Liver (tissue), 9 donors: ENCODE measurements around the gene ZNF438. TPM values are rescaled to one million over a fixed set of nuclear protein-coding genes. Genes with fewer than 3 reads are reported as not detected.

ENCODE experiments used
- DNase-seq: peaks from one replicate; pipeline ENCODE4 v3.0.0-alpha.2; 2017; ENCODE audit warnings: low spot score
- H3K27ac ChIP-seq, 2 donors: one replicate each; pipeline ENCODE4 v1.7.0; 2013; ENCODE audit warnings: inconsistent platforms in 2 of 2, low read length in 2 of 2, control low read depth in 1 of 2, low read depth in 1 of 2, mild to moderate bottlenecking in 1 of 2
- H3K27me3 ChIP-seq, 4 donors: one replicate each; pipeline versions ENCODE4 v1.6.1 to v1.7.0; 2013; ENCODE audit warnings: low read length in 3 of 4, inconsistent platforms in 1 of 4, mild to moderate bottlenecking in 1 of 4, moderate library complexity in 1 of 4; ENCODE audit not compliant: control insufficient read depth in 4 of 4, insufficient read depth in 4 of 4
- H3K36me3 ChIP-seq, 4 donors: one replicate each; pipeline versions ENCODE4 v1.6.1 to v1.7.0; 2013; ENCODE audit warnings: low read length in 3 of 4, mild to moderate bottlenecking in 3 of 4, low read depth in 1 of 4, moderate library complexity in 1 of 4; ENCODE audit not compliant: control insufficient read depth in 4 of 4, insufficient read depth in 3 of 4
- H3K4me1 ChIP-seq, 4 donors: one replicate each; pipeline versions ENCODE4 v1.6.1 to v1.7.0; 2013; ENCODE audit warnings: low read length in 3 of 4, mild to moderate bottlenecking in 3 of 4, moderate library complexity in 1 of 4; ENCODE audit not compliant: control insufficient read depth in 4 of 4, insufficient read depth in 4 of 4
- H3K4me3 ChIP-seq, 3 donors: one replicate each; pipeline versions ENCODE4 v1.6.1 to v1.7.0; 2013; ENCODE audit warnings: low read length in 3 of 3, control low read depth in 1 of 3, low read depth in 1 of 3, mild to moderate bottlenecking in 1 of 3
- H3K9ac ChIP-seq, 2 donors: one replicate each; pipeline ENCODE4 v1.7.0; 2013; ENCODE audit warnings: low read length in 2 of 2, mild to moderate bottlenecking in 2 of 2, moderate library complexity in 2 of 2, control low read depth in 1 of 2, low read depth in 1 of 2
- H3K9me3 ChIP-seq, 4 donors: one replicate each; pipeline versions ENCODE4 v1.6.1 to v1.7.0; 2013; ENCODE audit warnings: low read length in 3 of 4; ENCODE audit not compliant: control insufficient read depth in 4 of 4
- ATF3 ChIP-seq: IDR thresholded peaks from 2 replicates; pipeline ENCODE4 v1.6.1; 2016; ENCODE audit warnings: antibody characterized with exemption
- CTCF ChIP-seq: fragments of 150-350 bp; IDR thresholded peaks from 2 replicates; pipeline ENCODE4 v1.5.1; 2017; ENCODE audit warnings: improper control_type of control experiment, low read depth, low read length; ENCODE audit not compliant: missing input control
- EGR1 ChIP-seq, 2 donors: IDR thresholded peaks; 2 replicates each; pipeline ENCODE4 v1.6.1; 2016 to 2018; ENCODE audit warnings: antibody characterized with exemption in 2 of 2, low read depth in 2 of 2
- FOXA1 ChIP-seq: IDR thresholded peaks from 2 replicates; pipeline ENCODE4 v1.6.1; 2016; ENCODE audit warnings: antibody characterized with exemption
- FOXA2 ChIP-seq: IDR thresholded peaks from 2 replicates; pipeline ENCODE4 v1.6.1; 2016; ENCODE audit warnings: antibody characterized with exemption
- GABPA ChIP-seq, 2 donors: IDR thresholded peaks in 1 of 2; conservative IDR thresholded peaks in 1 of 2; 2 replicates each; pipeline ENCODE4 v1.6.1; 2016; ENCODE audit warnings: antibody characterized with exemption in 2 of 2, mild to moderate bottlenecking in 1 of 2, moderate library complexity in 1 of 2
- HNF4A ChIP-seq, 2 donors: conservative IDR thresholded peaks; 2 replicates each; pipeline ENCODE4 v1.6.1; 2016; ENCODE audit warnings: antibody characterized with exemption in 2 of 2, mild to moderate bottlenecking in 2 of 2
- HNF4G ChIP-seq: IDR thresholded peaks from 2 replicates; pipeline ENCODE4 v1.6.1; 2016; ENCODE audit warnings: antibody characterized with exemption
- JUND ChIP-seq, 2 donors: IDR thresholded peaks; 2 replicates each; pipeline ENCODE4 v1.6.1; 2016; ENCODE audit warnings: antibody characterized with exemption in 2 of 2
- MAX ChIP-seq: IDR thresholded peaks from 2 replicates; pipeline ENCODE4 v1.6.1; 2016; ENCODE audit warnings: antibody characterized with exemption
- NR2F2 ChIP-seq: IDR thresholded peaks from 2 replicates; pipeline ENCODE4 v1.6.1; 2016; ENCODE audit warnings: antibody characterized with exemption
- RAD21 ChIP-seq, 2 donors: IDR thresholded peaks; 2 replicates each; pipeline ENCODE4 v1.6.1; 2016; ENCODE audit warnings: antibody characterized with exemption in 2 of 2, mild to moderate bottlenecking in 2 of 2
- REST ChIP-seq: IDR thresholded peaks from 2 replicates; pipeline ENCODE4 v1.6.1; 2016; ENCODE audit warnings: antibody characterized with exemption, mild to moderate bottlenecking
- RXRA ChIP-seq, 2 donors: IDR thresholded peaks; 2 replicates each; pipeline ENCODE4 v1.6.1; 2017 to 2018; ENCODE audit warnings: antibody characterized with exemption in 2 of 2, mild to moderate bottlenecking in 1 of 2
- SP1 ChIP-seq: IDR thresholded peaks from 2 replicates; pipeline ENCODE4 v1.6.1; 2018; ENCODE audit warnings: antibody characterized with exemption, mild to moderate bottlenecking
- TAF1 ChIP-seq: conservative IDR thresholded peaks from 2 replicates; pipeline ENCODE4 v1.6.1; 2016; ENCODE audit warnings: antibody characterized with exemption, mild to moderate bottlenecking
- YY1 ChIP-seq: IDR thresholded peaks from 2 replicates; pipeline ENCODE4 v1.6.1; 2016; ENCODE audit warnings: antibody characterized with exemption, mild to moderate bottlenecking
- ZBTB33 ChIP-seq: IDR thresholded peaks from 2 replicates; pipeline ENCODE4 v1.6.1; 2016; ENCODE audit warnings: antibody characterized with exemption
- WGBS: extraction: QIAGEN DNeasy Blood & Tissue Kit; methylation state at CpG from one replicate; pipeline ENCODE4 v1.1.7; 2013; 5-methylcytosine and 5-hydroxymethylcytosine counted together
- polyA plus RNA-seq, 2 donors: library from polyadenylated mRNA; stranded (reverse) in 1 of 2; unstranded in 1 of 2; fragments of 200-250 nt in 1 of 2; fragments of >200 nt in 1 of 2; fragmentation: Nextera tagmentation in 1 of 2; extraction: Ambion mirVana in 1 of 2; gene quantifications; one replicate each; pipeline versions ENCODE4 v1.2.1 to v1.2.3, GENCODE V29; 2013 to 2015
- total RNA-seq, 2 donors: library from RNA; depleted of rRNA; stranded (reverse); fragments of >200 nt; gene quantifications; one replicate each; pipeline ENCODE4 v1.2.3, GENCODE V29; 2014
- donor health status: healthy.
- donor health status: healthy.
- donor health status: healthy.
- donor health status: healthy.
- donor health status: healthy.

Gene ZNF438
- total and polyA plus RNA-seq, 4 donors = 1.9 to 2.9 (median 2.2) TPM

GRCh38 chr10:31033147-31033546, 1.5 kb upstream of the ZNF438 start:
- H3K9me3 ChIP-seq = no peaks in the 10 kb centered on the region
- H3K4me3 ChIP-seq = no peak overlapping the region
- H3K36me3 ChIP-seq = no peaks in the 10 kb centered on the region
- H3K27ac ChIP-seq = no peak overlapping the region
- no peak overlapping the region for H3K9ac ChIP-seq
- WGBS = 86% methylated on average over 6 of the region's 6 CpGs
- no peaks in the 10 kb centered on the region for H3K27me3 ChIP-seq
- TF ChIP-seq CTCF = no peak
- no peak for TF ChIP-seq FOXA1
- no peak for TF ChIP-seq EGR1 (IDR thresholded peaks at IDR 0.05; ENCODE audit: low read depth in 2 of 2)
- TF ChIP-seq MAX = no peak
- no peak for TF ChIP-seq SP1
- no peak for TF ChIP-seq HNF4A (conservative IDR thresholded peaks at IDR 0.05)
- no peak for TF ChIP-seq RAD21 (IDR thresholded peaks at IDR 0.05)
- TF ChIP-seq FOXA2 = no peak
- no peak for TF ChIP-seq ZBTB33
- no peak for TF ChIP-seq ATF3
- no peak for TF ChIP-seq GABPA (IDR thresholded peaks at IDR 0.05 in 1 of 2, conservative IDR thresholded peaks at IDR 0.05 in 1 of 2)
- no peak for TF ChIP-seq RXRA (IDR thresholded peaks at IDR 0.05)
- no peak for TF ChIP-seq TAF1
- no peak for TF ChIP-seq YY1
- TF ChIP-seq REST = no peak
- TF ChIP-seq HNF4G = no peak
- no peak for TF ChIP-seq JUND (IDR thresholded peaks at IDR 0.05)
- no peak for TF ChIP-seq NR2F2
- no peak for DNase-seq
- peaks cover 2 to 14% (median 6%) of the 10 kb centered on the region in 4 donors for H3K4me1 ChIP-seq
